Type B pancreatic cell (in vitro differentiated cells): ENCODE data around the gene LINGO4. TPM values are rescaled to one million over a fixed set of nuclear protein-coding genes. Genes with fewer than 3 reads are reported as not detected.

ENCODE experiments used
- DNase-seq: peaks from one replicate; pipeline ENCODE4 v3.0.0; 2021; ENCODE audit warnings: mixed read lengths; ENCODE audit not compliant: unreplicated experiment; ENCODE audit errors: extremely low spot score
- H3K27ac Mint-ChIP-seq: 2 replicates; pipeline ENCODE4 v1.8.0; 2021; ENCODE audit warnings: mild to moderate bottlenecking, mixed read lengths
- H3K27me3 Mint-ChIP-seq: 2 replicates; pipeline ENCODE4 v1.8.0; 2021; ENCODE audit warnings: mixed read lengths
- H3K36me3 Mint-ChIP-seq: 2 replicates; pipeline ENCODE4 v1.8.0; 2021; ENCODE audit warnings: mixed read lengths
- H3K4me1 Mint-ChIP-seq: one replicate; pipeline ENCODE4 v1.8.0; 2021; ENCODE audit warnings: mixed read lengths; ENCODE audit not compliant: unreplicated experiment
- H3K4me3 Mint-ChIP-seq: 2 replicates; pipeline ENCODE4 v1.8.0; 2021; ENCODE audit warnings: mild to moderate bottlenecking, mixed read lengths
- H3K9me3 Mint-ChIP-seq: 2 replicates; pipeline ENCODE4 v1.8.0; 2021; ENCODE audit warnings: mixed read lengths
- CTCF ChIP-seq: fragments of 200-600 bp; sonication (generic); conservative IDR thresholded peaks from 2 replicates; pipeline ENCODE4 v1.5.0; 2021; ENCODE audit warnings: antibody characterized with exemption, mild to moderate bottlenecking
- total RNA-seq: library from RNA; stranded (reverse); gene quantifications from 2 replicates; pipeline ENCODE4 v1.2.1, GENCODE V29; 2021; ENCODE audit warnings: low replicate concordance

The LINGO4 gene
- total RNA-seq, 1 donor from 2014 or later = not detected

DNA sequence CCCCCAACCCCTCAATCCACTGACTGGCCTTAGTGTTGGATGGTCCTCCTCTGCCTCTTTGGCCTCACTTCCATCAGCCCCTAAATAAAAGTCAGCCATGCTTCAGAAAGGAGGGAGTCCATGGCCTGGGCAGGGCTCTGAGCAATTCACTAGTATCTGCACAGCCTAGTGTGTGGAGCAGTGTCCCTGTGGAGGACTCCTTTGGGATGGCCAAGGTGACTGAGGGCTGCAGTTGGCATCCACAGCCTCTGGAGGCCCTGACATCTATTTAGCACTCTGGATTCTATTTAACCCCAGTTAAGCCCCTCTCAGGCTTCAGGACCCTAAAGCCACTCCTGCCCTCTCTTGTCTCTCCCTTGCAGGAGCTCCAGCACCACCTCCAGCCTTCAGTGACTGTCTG is 44.7 kb upstream of the LINGO4 start:
- no peak overlapping the region for H3K27ac Mint-ChIP-seq
- no peaks in the 10 kb centered on the region for H3K36me3 Mint-ChIP-seq
- no peak for DNase-seq
- no peaks in the 10 kb centered on the region for H3K9me3 Mint-ChIP-seq
- TF ChIP-seq CTCF = no peak
- peaks cover 45% of the 10 kb centered on the region for H3K27me3 Mint-ChIP-seq
- H3K4me3 Mint-ChIP-seq = no peak overlapping the region
- no peaks in the 10 kb centered on the region for H3K4me1 Mint-ChIP-seq

GRCh38 chr1:151849126-151849525 is 43.9 kb upstream of the LINGO4 start:
- Mint-ChIP-seq H3K27me3 (peaks cover 50% of the 10 kb centered on the region), H3K27ac (no peak overlapping the region), H3K4me1 (no peaks in the 10 kb centered on the region), H3K9me3 (no peaks in the 10 kb centered on the region), H3K4me3 (no peak overlapping the region), H3K36me3 (no peaks in the 10 kb centered on the region)
- no peak for TF ChIP-seq CTCF
- DNase-seq = no peak

DNA sequence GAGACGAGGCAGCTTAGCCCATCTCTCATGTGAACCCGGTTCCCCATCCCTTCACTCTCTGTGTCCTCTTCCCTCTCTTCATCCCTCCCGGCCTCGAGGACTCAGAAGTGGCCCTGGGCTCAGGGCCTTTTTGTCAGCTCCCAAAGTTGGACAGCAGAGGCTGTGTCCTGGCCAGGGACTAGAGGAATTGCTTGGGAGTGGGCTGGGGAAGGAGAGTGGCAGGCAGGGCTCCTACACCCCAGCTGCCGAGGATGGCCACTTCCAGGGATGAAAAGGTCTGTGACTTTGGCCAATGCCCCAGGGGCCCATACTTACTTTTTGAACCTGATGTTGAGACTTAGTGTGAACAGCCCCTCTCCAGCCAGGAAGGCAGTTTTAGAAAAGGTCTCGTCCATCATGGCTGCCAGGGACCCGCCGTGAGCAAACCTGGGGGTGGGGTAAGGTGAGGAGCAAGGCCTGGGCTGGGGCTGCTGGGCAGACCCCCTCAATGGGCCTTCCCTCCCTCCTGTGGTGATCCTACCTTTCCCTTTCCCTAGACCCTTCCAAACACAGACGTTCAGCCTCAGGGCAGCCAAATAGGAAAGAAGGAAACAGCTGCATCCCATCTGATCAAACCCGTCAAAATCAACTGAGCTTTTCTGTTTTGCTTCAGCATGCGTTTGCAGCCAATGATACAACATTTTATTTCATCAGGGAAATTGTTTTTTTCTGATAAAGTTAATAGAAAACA is 42.8 kb upstream of the LINGO4 start:
- Mint-ChIP-seq H3K4me1 (no peaks in the 10 kb centered on the region), H3K27me3 (peaks cover 54% of the 10 kb centered on the region), H3K9me3 (no peaks in the 10 kb centered on the region), H3K4me3 (no peak overlapping the region), H3K27ac (no peak overlapping the region), H3K36me3 (no peaks in the 10 kb centered on the region)
- DNase-seq = no peak
- TF ChIP-seq CTCF = no peak

DNA sequence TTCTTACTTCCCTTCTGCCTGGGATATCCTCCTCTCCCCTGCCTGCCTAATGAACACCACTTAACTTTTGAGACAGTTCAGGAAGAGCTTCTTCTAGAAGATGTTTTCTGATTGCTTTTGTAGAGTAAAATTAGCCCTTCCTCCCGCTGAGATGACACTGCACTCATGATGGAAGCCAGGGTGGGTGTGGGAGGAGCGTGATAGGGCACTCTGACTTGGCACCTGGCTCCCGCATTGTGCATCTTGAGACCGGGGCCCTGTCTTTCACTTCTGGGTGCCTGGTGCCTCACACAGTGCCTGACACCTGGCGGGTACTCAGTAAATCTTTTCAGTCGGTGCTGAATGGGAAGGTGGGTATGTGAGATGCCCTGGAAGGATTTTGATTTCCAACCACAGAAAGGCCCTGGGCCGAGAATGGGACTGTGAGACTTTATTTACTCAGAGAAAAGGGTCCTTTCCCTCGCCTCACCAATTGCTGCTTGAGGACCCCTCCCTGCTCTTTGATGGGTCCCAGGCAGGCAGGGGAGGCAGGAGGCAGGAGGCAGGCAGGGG is 41.5 kb upstream of the LINGO4 start:
- no peak overlapping the region for H3K27ac Mint-ChIP-seq
- H3K27me3 Mint-ChIP-seq = peaks cover 61% of the 10 kb centered on the region
- no peaks in the 10 kb centered on the region for H3K9me3 Mint-ChIP-seq
- DNase-seq = no peak
- no peaks in the 10 kb centered on the region for H3K4me1 Mint-ChIP-seq
- H3K36me3 Mint-ChIP-seq = no peaks in the 10 kb centered on the region
- no peak overlapping the region for H3K4me3 Mint-ChIP-seq
- no peak for TF ChIP-seq CTCF

- Mint-ChIP-seq H3K9me3 (no peaks in the 10 kb centered on the region), H3K27me3 (peaks cover 63% of the 10 kb centered on the region), H3K27ac (no peak overlapping the region), H3K4me1 (no peaks in the 10 kb centered on the region), H3K4me3 (no peak overlapping the region), H3K36me3 (no peaks in the 10 kb centered on the region)
- DNase-seq = no peak
- TF ChIP-seq CTCF = no peak
These were observed 40.9 kb upstream of the LINGO4 start for GRCh38 chr1:151846062-151846568.
